Colonic mucosa (tissue), 4 donors: ENCODE data around the gene DNASE1. TPM values are rescaled to one million over a fixed set of nuclear protein-coding genes. Genes with fewer than 3 reads are reported as not detected.

Experiments used
- DNase-seq: peaks from one replicate; pipeline ENCODE4 v3.0.0-alpha.2; 2020
- H3K27ac ChIP-seq: fragments of 200-600 bp; one replicate; pipeline ENCODE4 v1.8.0; 2021
- H3K27me3 ChIP-seq: fragments of 200-600 bp; one replicate; pipeline ENCODE4 v1.8.0; 2021
- H3K36me3 ChIP-seq: fragments of 200-600 bp; one replicate; pipeline ENCODE4 v1.8.0; 2021
- H3K4me1 ChIP-seq: fragments of 200-600 bp; one replicate; pipeline ENCODE4 v1.8.0; 2021; ENCODE audit warnings: mild to moderate bottlenecking
- H3K4me3 ChIP-seq: fragments of 200-600 bp; one replicate; pipeline ENCODE4 v1.8.0; 2021
- H3K9ac ChIP-seq, 2 donors: one replicate each; pipeline ENCODE4 v1.7.0; 2013; ENCODE audit warnings: control low read depth in 2 of 2, low read depth in 2 of 2, low read length in 2 of 2
- H3K9me3 ChIP-seq: fragments of 200-600 bp; one replicate; pipeline ENCODE4 v1.8.0; 2021
- CTCF ChIP-seq: fragments of 200-600 bp; IDR thresholded peaks from one replicate; pipeline ENCODE4 v1.8.0; 2022; ENCODE audit warnings: antibody characterized with exemption, mild to moderate bottlenecking
- intact Hi-C: fragments of 100-400 bp; cut with DNase I; formaldehyde crosslinking; loops from one replicate; pipeline ENCODE4 v1.14.1; 2022
- total RNA-seq, 2 donors: library from RNA; stranded (reverse); fragmentation: NEBNext Ultra II Directional in 1 of 2; extraction: Animal tissue kit (Norgen Biotek cat#: 25700) in 1 of 2; gene quantifications; one replicate each; pipeline ENCODE4 v1.2.1, GENCODE V29; 2021
- donor health status: healthy.
- donor health status: DM: no; HTN: no; CAD: no.
- donor health status: DM: no; HTN: no; CAD: no.

DNASE1 gene
- total RNA-seq, 2 donors from 2014 or later: 10.4 to 22.2 TPM

GRCh38 chr16:3665508-3665907 lies 11.0 kb downstream of the DNASE1 start:
- intact Hi-C loops: no loop called here
- Histone ChIP-seq H3K9me3 (no peaks in the 10 kb centered on the region), H3K36me3 (no peaks in the 10 kb centered on the region), H3K4me3 (no peak overlapping the region), H3K27me3 (no peaks in the 10 kb centered on the region), H3K9ac (no peak overlapping the region), H3K27ac (no peak overlapping the region), H3K4me1 (no peaks in the 10 kb centered on the region)
- no peak for TF ChIP-seq CTCF
- DNase-seq: no peak

- Histone ChIP-seq H3K27me3 (no peaks in the 10 kb centered on the region), H3K9me3 (no peaks in the 10 kb centered on the region), H3K4me3 (no peak overlapping the region), H3K27ac (no peak overlapping the region), H3K4me1 (no peaks in the 10 kb centered on the region), H3K9ac (no peak overlapping the region), H3K36me3 (no peaks in the 10 kb centered on the region)
- no peak for TF ChIP-seq CTCF
- DNase-seq: no peak
- intact Hi-C loops: no loop called here
These were observed 14.1 kb downstream of the DNASE1 start for GRCh38 chr16:3668626-3669025.

- no peak for DNase-seq
- H3K4me1 ChIP-seq: no peaks in the 10 kb centered on the region
- H3K36me3 ChIP-seq: no peaks in the 10 kb centered on the region
- H3K27me3 ChIP-seq: no peaks in the 10 kb centered on the region
- no peak overlapping the region for H3K27ac ChIP-seq
- intact Hi-C loops: no loop called here
- no peak overlapping the region for H3K4me3 ChIP-seq
- H3K9me3 ChIP-seq: no peaks in the 10 kb centered on the region
- TF ChIP-seq CTCF: no peak
- H3K9ac ChIP-seq: no peak overlapping the region
These were observed 14.6 kb downstream of the DNASE1 start for GRCh38 chr16:3669082-3669481.

- intact Hi-C loops: no loop called here
- Histone ChIP-seq H3K36me3 (no peaks in the 10 kb centered on the region), H3K9me3 (no peaks in the 10 kb centered on the region), H3K4me3 (no peak overlapping the region), H3K27ac (no peak overlapping the region), H3K4me1 (no peaks in the 10 kb centered on the region), H3K27me3 (no peaks in the 10 kb centered on the region), H3K9ac (no peak overlapping the region)
- DNase-seq: no peak
- no peak for TF ChIP-seq CTCF
These were observed 16.2 kb downstream of the DNASE1 start for GRCh38 chr16:3670711-3671110.

- Histone ChIP-seq H3K4me3 (no peak overlapping the region), H3K9ac (no peak overlapping the region), H3K9me3 (no peaks in the 10 kb centered on the region), H3K36me3 (no peaks in the 10 kb centered on the region), H3K27ac (no peak overlapping the region), H3K27me3 (no peaks in the 10 kb centered on the region), H3K4me1 (no peaks in the 10 kb centered on the region)
- intact Hi-C loops: no loop called here
- no peak for DNase-seq
- no peak for TF ChIP-seq CTCF
These were observed 16.9 kb downstream of the DNASE1 start for GRCh38 chr16:3671424-3671823.

- TF ChIP-seq CTCF: no peak
- Histone ChIP-seq H3K4me1 (no peaks in the 10 kb centered on the region), H3K27ac (no peak overlapping the region), H3K9ac (no peak overlapping the region), H3K4me3 (no peak overlapping the region), H3K27me3 (no peaks in the 10 kb centered on the region), H3K36me3 (no peaks in the 10 kb centered on the region), H3K9me3 (no peaks in the 10 kb centered on the region)
- DNase-seq: no peak
- intact Hi-C loops: no loop called here
These were observed 18.1 kb downstream of the DNASE1 start for GRCh38 chr16:3672571-3673041.
